Left cardiac atrium (tissue), 4 donors: ENCODE results near the gene ADAMTS17. TPM values are rescaled to one million over a fixed set of nuclear protein-coding genes. Genes with fewer than 3 reads are reported as not detected.

ENCODE experiments used
- ATAC-seq, 2 donors: fragments of 200-7000 bp; cut with Tn5 transposase; one replicate each; pipeline ENCODE4 v1.9.1; 2020; ENCODE audit warnings: mild to moderate bottlenecking in 2 of 2, moderate library complexity in 2 of 2
- DNase-seq: peaks from one replicate; pipeline ENCODE4 v3.0.0-alpha.2; 2020
- intact Hi-C, 2 donors: fragments of 100-400 bp; cut with DNase I; formaldehyde crosslinking; loops; one replicate each; pipeline versions ENCODE4 v1.14.1 to v1.15.1; 2022 to 2023
- total RNA-seq, 2 donors: library from RNA; stranded (reverse); fragmentation: NEBNext Ultra II Directional; extraction: Animal tissue kit (Norgen Biotek cat#: 25700); gene quantifications; one replicate each; pipeline ENCODE4 v1.2.1, GENCODE V29; 2021
- donor health status: DM: no; HTN: yes; CAD: no.
- donor health status: DM: no; HTN: yes; CAD: no; lungs with severe emphysema.
- donor health status: DM: yes; HTN: yes; CAD: no.
- donor health status: Dilated cardiomyopathy.

ADAMTS17 gene
- total RNA-seq, 2 donors from 2014 or later, result 3.2 to 6.3 TPM

DNA sequence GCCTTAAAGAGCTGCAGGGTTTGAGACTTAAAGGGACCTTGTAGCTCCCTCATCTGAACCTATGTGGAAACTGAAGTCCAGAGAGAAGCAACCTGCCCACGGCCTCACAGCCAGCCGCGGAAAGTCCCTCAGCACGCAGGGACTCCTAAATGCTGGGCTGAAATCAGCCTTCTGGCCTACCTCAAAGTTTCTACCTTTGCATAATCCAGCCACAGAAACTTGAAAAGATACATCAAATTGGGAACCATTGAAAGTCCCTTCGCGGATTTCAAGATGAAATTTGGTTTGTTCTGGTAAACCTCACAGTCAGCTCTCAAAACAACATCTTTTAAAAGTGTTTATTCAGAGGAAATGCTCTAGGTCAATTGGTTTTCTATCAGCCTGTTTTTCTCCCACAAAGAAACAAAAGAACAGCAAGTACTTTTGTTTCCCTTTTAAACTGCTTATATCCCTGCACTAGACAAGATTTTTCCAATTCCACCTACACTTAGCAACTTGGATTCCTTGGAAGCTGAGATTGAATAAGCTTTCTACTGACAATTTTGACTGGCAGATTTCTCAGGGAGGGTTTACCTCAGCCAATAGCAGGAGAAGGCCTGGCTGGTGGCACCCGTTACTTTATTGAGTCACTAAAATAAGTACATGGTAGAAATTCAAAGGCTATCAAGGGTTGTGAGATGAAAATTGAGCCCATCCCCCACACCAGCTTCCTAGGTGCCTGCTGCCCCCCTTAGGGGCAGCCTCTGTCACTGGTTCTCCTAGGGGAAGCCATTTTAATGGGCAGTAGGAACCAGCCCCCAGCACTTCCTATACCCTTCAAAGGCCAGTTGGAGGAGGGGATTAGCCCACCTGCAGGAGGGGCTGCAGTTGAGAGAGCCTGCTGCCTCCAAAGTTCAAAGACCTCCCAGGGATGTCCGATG is 171.2 kb downstream of the ADAMTS17 start:
- DNase-seq, result no peak
- no peak for ATAC-seq
- intact Hi-C loops, result no loop called here

DNA sequence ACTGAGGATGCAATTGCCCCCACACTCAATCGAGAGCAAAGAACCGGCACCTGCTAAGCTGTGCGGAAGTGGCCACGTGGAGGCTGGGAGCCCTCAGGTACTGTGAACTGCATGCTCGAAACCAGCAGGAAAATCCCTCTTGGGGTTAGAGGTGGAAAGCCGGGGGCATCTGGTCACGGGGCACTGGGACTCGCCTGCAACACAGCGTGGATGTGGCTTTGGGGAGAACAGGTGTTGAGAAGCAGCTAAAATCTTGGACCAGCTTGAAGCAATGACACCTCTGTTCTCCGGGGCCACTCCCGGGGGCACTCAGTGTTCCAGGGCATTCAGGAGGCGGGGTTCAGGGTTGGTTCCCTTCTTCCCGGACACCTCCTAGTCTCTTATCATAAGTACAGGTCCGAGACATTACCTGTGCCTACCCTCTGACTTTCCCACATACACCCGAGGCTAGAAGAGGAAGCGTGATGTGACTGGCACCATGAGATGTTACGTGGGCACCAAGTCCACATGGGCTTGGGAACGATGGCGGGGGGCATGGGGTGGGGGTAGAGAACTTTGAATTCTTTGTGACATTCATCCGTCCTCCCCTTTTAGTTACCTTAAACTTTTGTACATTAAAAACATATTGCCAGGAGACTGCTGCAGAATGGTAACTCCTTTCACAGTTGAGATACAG is 172.0 kb downstream of the ADAMTS17 start:
- intact Hi-C loops, result no loop called here
- ATAC-seq, result no peak

DNA sequence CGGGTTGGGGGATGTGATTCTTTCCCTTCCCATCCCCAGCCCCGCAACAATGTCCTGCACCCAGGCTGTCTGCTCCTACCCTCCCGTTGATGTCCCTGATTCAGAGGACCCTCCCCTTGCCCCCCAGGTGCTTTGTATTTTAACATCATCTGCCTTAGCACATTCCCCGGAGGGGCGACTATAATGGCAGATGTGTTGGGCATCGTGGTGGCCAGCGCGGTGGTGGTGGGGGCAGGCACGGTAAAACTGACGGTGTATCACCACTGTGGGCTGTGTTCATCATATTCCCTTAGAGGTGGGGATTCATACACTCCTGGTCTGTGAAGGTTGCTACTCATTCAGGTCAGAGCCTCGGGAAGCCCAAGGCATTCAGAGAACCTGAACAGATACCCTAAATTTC is 173.0 kb downstream of the ADAMTS17 start:
- intact Hi-C loops, result no loop called here

More for the DNA sequence above, 172.0 kb downstream of the ADAMTS17 start:
- DNase-seq, result no peak

DNA sequence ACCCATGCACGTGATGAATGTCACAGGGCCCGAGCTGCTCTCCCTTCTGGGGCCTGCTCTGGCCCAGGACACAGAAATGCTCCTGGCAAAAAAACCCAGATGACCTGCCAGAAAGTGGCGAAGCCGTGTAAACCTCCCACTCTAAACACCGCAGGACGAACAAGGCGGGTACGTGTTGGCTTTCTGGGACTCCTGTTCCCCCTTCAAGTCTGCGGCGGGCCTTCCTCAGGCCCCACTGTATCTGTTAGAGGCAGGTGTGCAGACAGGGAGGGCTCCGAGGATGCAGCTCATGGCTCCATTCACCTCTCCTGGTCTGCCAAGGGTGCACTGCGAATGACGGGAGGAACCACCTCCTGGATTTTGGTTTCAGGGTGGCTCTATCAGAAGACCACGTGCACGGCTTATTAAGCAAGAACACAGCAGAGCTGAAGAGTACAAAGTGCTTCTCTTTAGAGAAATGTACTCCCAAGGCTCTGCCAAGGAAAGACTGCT is 173.8 kb downstream of the ADAMTS17 start:
- intact Hi-C loops, result no loop called here
- DNase-seq (no peak), ATAC-seq (peak; percentile 67 to 89)

More for the DNA sequence above, 173.0 kb downstream of the ADAMTS17 start:
- ATAC-seq, result no peak
- DNase-seq, result no peak

DNA sequence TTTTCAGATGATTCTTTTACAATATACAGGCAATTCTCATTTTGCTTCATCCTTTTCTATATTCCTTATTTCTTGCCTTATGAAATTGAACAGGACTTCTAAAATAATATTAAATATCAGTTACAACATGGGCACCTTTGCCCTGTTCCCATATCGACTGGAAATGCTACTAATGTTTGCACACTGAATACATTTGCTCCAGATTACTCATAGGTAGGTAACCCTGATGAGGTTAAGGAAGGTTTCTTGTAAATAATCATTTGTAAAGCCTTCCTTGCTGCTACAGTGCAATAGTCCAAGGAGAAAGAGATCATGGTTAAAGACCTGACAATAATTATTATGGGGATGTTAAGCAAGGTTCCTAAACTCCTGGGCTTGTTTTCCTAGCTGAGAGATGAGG is 175.5 kb downstream of the ADAMTS17 start:
- DNase-seq (no peak), ATAC-seq (no peak)
- intact Hi-C loops, result no loop called here

DNA sequence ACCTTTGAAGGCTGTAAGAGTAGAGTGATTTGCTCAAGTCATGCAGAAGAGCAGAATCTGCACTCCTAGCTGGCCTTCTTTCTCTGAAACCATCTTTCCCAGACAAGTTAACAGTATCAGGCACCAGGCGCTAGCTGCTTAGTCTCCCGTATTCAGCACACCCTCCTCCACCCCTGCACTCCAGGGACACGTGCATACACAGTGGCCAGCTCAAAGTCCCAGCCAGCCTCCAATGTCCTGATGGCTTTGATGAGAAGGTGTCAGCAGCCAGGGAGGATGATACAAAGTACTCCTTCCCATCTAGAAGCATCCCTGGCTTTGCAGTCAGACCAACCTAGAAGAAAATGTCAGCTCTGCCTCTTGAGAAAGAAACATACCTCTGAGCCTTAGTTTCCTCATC is 177.8 kb downstream of the ADAMTS17 start:
- ATAC-seq (no peak), DNase-seq (no peak)
- intact Hi-C loops, result no loop called here

DNA sequence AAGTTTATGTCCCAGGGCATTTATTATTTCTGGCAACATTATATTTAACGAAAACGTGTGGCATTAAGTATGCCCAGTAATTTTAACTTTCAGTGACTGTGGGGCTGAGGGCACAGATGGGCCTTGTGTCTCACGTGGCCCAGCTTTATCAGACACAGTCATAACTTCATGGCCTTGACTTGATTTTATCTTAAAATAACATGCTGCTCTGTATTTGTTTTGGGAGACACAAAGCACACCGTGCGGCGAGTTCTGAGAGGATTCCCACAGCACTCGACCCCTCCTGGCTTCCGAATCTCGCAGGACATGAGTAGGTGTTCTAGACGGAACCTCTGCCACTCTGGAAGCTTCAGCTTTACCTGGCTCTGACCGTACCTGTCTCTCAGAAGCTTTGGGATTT is 180.8 kb downstream of the ADAMTS17 start:
- intact Hi-C loops, result no loop called here

DNA sequence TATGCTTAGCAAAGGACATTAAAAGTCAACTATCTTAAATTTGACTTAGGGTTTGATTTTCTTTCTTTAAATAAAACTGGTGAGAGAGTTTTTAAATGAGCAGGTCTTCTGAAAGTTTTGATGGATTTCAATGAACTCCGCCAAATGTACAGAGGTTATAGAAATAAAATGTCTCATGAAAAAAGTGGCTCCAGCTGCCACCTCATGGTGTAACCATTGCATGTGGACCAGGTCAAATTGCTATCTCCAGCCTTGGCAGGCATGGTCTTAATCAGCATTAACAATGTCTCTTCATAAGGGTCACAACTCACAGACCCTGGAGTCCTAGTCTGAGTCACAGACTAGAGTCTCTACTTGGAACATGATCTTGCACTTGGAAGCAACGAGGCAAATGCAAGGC is 182.3 kb downstream of the ADAMTS17 start:
- intact Hi-C loops, result no loop called here
- DNase-seq (no peak), ATAC-seq (no peak)

More for the DNA sequence above, 180.8 kb downstream of the ADAMTS17 start:
- DNase-seq, result no peak
- ATAC-seq, result no peak

DNA sequence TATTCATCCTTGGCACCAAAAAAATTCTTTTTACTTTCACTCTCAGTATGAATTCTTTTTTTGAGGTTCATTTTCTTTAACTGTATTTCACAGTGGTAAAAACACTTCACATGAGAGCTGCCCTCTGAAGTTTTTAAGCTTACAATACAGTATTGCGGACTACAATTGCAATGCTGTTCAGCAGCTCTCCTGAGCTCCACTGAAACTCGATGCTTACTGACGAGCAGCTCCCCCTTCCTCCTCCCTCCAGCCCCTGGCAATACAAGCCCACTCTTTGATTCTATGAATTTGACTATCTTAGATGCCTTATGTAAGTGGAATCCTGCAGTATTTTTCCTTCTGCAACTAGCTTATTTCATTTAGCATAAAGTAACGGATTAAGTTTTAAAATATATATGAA is 183.4 kb downstream of the ADAMTS17 start:
- intact Hi-C loops, result no loop called here
- no peak for ATAC-seq

DNA sequence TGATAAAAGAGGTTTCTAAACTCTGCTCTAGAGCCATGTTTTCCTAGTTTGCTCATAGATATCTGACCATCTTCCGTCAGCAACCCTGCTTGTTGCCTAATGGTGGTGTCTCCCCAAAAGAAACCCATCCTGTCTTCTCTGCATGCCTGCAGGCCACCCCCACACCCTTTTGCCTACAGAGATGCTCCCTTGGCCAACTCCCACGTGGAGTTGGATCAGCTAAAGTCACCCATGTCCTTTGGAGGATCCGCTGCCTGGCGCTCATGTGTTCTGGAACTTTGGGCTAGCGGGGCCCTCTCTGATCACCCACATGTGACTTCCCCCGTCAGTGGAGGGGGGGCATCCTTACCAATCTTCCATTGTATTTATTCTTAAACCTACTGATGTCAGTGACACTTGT is 185.6 kb downstream of the ADAMTS17 start:
- DNase-seq (no peak), ATAC-seq (no peak)
- intact Hi-C loops, result no loop called here

More for the DNA sequence above, 183.4 kb downstream of the ADAMTS17 start:
- no peak for DNase-seq

DNA sequence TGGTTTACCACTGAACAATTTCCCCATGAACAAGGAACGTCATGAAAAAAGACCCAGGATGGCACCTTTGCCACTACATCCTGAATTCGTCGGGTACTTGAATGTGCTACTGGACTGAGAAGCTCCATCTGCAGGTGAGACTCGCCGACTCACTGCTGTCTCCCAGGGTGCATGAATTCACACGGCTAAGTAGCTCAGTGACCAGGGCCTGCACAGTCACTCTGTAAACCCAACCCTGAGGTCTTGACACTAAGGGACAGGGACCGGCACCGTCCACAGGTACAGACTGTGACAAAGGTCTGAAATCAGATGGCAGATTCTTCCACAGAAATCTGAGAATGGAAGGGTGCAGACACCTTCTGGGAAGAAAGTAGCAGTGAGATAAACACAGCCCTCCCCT is 187.4 kb downstream of the ADAMTS17 start:
- intact Hi-C loops, result no loop called here
- ATAC-seq (no peak), DNase-seq (no peak)

DNA sequence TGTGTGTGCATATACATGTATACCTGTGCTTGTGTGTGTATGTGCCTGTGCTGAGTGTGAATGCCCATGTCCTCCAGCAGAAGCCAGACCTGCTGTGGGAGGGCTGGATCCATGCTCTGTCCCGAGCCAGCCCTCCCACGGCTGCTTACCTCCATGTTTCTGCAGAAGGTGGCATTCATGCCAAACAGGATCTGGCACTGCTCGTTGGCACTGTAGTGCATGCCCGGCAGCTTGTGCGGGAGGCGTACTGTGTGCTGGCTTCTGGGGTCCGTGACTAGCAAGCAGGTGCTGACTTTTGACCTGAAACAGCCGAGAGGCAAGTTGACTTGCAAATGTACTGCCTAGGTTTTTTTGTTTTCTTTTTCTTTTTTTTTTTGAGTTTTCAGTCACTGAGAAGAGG is 189.3 kb downstream of the ADAMTS17 start:
- intact Hi-C loops, result no loop called here

DNA sequence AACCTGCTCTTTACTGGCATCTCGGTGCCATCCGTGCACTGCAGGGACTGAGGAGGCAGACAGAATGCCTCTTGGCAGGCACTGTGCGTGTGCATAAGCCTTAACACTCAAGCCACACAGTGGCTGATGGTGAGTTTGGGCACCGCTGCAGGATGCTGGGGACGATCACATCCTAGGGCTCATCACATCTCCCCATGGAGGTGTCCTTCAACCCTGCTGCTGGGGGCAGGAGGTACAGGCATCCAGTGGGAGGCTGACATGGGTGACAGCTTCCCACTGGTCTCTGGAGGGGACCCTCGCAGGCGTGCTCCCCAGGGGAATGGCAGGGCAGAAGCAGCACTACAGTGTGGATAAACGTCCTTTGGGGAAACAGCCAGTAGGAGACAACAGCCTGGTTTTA is 190.9 kb downstream of the ADAMTS17 start:
- intact Hi-C loops, result no loop called here
- DNase-seq, result no peak

More for the DNA sequence above, 189.3 kb downstream of the ADAMTS17 start:
- ATAC-seq (peak in 1 of 2 donors; percentile 41), DNase-seq (no peak)

DNA sequence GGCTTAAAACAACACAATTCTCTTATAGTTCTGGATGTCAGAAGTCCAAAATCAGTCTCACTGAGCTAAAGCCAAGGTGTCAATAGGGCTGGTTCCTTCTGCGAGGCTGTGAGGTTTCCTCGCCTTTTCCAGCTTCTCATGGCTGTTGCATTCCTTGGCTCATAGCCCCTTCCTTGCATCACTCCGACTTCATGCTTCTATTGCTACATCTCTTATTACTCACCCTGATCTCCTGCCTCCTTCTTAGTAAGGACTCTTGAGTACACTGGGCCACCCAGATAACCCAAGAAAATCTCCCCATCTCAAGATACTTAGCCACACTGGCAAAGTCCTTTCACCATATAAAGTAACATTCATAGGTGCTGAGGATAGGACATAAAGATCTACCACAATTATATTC is 193.9 kb downstream of the ADAMTS17 start:
- peak in 1 of 2 donors; percentile 44 for ATAC-seq
- intact Hi-C loops, result no loop called here
- no peak for DNase-seq

More for the DNA sequence above, 190.9 kb downstream of the ADAMTS17 start:
- no peak for ATAC-seq

DNA sequence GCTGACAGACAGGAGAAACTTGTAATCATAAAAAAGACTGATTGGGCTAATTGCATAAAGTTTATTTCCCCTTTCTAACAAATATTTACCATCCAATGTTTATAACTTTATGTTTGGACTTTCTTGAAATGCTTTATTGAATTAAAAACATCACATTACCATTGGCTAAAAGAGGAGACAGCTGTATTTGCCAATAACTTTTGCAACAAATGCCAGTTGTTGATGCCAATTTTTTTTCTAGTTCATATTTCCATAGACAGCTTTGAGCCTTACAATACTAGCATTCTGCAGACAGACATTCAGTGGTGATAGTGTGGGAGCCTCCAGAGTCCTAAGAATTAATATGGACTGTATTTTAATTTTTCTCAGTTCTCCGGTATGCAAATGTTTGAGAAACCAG is 198.4 kb downstream of the ADAMTS17 start:
- DNase-seq (no peak), ATAC-seq (no peak)
- intact Hi-C loops, result no loop called here

DNA sequence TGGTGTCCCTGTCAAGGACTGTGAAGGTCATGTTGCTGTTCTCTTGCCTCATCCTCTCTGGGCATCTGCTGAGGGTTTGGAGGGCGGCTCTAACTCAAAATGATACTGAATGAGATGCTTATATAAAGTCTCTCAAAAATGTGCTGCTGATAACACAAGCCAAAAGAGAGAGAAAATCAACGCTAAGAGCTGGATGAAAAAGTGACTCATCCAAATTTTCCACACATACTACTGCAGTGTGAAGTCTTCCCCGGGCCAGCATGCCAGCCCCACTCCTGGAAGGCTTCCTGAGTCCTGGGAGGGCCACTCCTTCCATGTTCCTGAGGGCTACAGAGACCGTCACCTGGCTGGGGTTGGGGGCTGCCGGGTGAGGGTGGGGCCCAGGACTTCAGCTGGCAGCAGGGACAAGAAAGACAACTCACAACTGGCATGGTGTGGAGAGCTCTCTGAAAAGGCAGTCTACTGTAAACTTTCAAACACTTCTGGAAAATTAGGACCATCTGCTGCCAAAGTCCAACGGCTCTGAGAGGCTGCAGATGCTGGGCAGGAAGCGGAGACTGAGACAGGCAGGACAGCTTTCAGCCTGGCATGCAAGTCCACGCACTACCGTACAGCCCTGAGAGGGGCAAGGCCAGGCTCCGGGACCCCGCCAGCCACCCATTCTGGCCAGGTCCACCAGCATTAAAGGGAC is 200.3 kb downstream of the ADAMTS17 start:
- ATAC-seq, result peak; percentile 34 to 87
- no peak for DNase-seq
- intact Hi-C loops, result no loop called here

DNA sequence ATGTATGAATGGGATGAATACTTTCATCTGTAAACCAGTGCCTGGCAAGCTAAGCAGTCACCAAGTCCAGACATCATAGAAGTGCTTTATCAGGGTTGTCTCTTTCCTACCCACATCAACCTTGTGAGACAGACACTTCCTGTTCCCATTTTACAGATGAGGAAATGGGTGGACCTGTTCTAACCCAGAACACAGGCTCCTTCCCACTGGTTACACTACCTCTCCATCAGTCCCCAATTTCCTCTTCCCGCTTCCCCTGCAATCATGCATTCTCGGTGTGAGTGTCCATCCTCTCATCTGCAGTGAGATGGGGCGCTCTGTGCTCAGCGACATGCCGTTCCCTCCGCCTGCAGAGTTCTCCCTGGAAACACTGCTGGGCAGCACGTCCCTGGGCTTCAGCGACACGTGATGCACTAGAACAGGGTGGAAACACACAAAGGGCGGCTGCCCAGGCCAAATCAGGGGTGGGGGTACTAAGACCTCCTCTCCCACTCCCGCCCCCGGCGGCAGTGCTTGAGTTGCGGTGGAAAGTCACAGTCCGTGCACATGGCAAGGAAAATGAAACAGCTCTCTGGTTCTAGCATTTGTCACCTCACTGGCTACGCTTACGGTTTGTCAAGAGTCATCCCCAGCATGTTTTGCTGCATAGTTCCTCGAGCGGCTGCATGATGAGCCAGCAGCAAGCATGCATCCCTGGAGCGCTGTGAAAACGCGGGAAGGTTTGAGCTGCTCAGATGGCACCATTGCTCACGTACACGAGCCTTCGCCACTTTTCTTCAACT is 201.1 kb downstream of the ADAMTS17 start:
- DNase-seq (no peak), ATAC-seq (no peak)
- intact Hi-C loops, result no loop called here

DNA sequence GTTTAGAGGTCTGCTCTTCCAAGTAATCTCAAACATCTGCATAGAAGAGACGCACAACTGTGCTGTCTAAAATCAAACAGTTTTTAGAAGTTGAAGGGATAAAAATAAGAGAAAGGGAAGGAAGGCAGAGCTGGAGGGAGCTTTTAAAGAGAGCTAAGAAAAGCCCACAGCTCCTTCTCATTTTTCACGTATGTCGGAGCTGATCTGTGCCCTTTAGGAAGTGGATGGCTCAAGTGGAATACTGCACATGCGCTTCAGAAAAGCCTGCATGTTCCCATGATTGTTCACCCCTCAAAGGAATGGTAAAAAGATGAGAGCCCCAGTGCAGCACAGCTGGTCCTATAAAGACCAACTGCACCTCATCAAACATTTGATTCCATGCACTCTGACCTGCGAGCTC is 207.2 kb downstream of the ADAMTS17 start:
- intact Hi-C loops, result loop anchor here in 1 of 2 donors (10.0 kb wide), 1 partner anchor 200 kb away; no protein-coding TSS in a partner anchor
- DNase-seq (no peak), ATAC-seq (no peak)

DNA sequence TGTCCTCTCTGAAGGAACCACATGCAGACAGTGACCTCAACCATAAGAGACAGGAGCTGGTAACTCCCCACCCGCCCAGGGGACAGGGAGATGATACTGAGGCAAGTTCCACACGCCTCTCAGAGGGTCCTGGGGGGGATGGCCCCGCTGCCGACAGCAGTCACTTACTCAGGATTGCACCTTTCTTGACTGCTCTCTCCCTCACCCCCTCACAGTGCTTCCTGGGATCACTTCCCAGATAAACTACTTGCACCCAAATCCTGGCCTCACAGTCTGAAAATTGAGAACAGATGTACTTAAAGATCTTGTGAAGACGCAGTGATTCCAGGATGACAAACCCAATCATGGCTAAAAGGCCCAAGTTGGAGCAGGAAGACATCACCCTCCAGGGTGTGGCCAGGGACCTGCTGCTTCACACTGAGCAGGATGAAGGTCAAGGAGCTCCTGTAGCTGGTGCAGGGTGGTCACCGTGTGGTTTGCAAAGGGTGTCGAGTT is 207.6 kb downstream of the ADAMTS17 start:
- intact Hi-C loops, result loop anchor here in 1 of 2 donors (10.0 kb wide), 1 partner anchor 199 kb away; no protein-coding TSS in a partner anchor
- no peak for ATAC-seq
- DNase-seq, result no peak
